Kidney capillary endothelial cell (primary cell): ENCODE results near the gene ZNF516.

ENCODE experiments used
- DNase-seq: peaks from one replicate; pipeline ENCODE4 v3.0.0-alpha.2; 2018; ENCODE audit warnings: low spot score

ZNF516 gene

GRCh38 chr18:76441668-76442412 is 53.2 kb downstream of the ZNF516 start:
- no peak for DNase-seq

- DNase-seq: no peak
Observed at GRCh38 chr18:76441002-76441667, 53.9 kb downstream of the ZNF516 start.

GRCh38 chr18:76437910-76438309 is 57.1 kb downstream of the ZNF516 start:
- no peak for DNase-seq

- no peak for DNase-seq
Observed at GRCh38 chr18:76437011-76437410, 58.0 kb downstream of the ZNF516 start.

GRCh38 chr18:76436342-76436741 is 58.7 kb downstream of the ZNF516 start:
- no peak for DNase-seq

- DNase-seq: no peak
Observed at GRCh38 chr18:76435316-76435989, 59.6 kb downstream of the ZNF516 start.

- DNase-seq: no peak
Observed at GRCh38 chr18:76434452-76434851, 60.6 kb downstream of the ZNF516 start.

- DNase-seq: no peak
Observed at GRCh38 chr18:76433788-76434187, 61.3 kb downstream of the ZNF516 start.

- DNase-seq: no peak
Observed at GRCh38 chr18:76432970-76433767, 61.9 kb downstream of the ZNF516 start.

GRCh38 chr18:76432274-76432755 is 62.7 kb downstream of the ZNF516 start:
- DNase-seq: no peak

GRCh38 chr18:76431437-76432273 is 63.4 kb downstream of the ZNF516 start:
- DNase-seq: no peak

- DNase-seq: no peak
Observed at GRCh38 chr18:76430636-76431035, 64.4 kb downstream of the ZNF516 start.

GRCh38 chr18:76429262-76430126 is 65.5 kb downstream of the ZNF516 start:
- no peak for DNase-seq

GRCh38 chr18:76428396-76429261 is 66.4 kb downstream of the ZNF516 start:
- no peak for DNase-seq

GRCh38 chr18:76426737-76427305 is 68.2 kb downstream of the ZNF516 start:
- DNase-seq: no peak

GRCh38 chr18:76425146-76426131 is 69.6 kb downstream of the ZNF516 start:
- DNase-seq: no peak

GRCh38 chr18:76422838-76423237 is 72.2 kb downstream of the ZNF516 start:
- no peak for DNase-seq

GRCh38 chr18:76422121-76422520 is 72.9 kb downstream of the ZNF516 start:
- no peak for DNase-seq
